Fibroblast of skin of left biceps (primary cell): ENCODE data around the gene C7orf25.

ENCODE experiments used
- DNase-seq, 2 experiments: peaks; one replicate each; pipeline ENCODE4 v3.0.0-alpha.2; 2013; ENCODE audit warnings: low read depth in 2 of 2

The C7orf25 gene

GRCh38 chr7:42911454-42912447 is at the start of gene C7orf25:
TSS of gene C7orf25 (minus strand) at chr7:42912070. CDS start at chr7:42910900, 1,170 bp downstream.
- peak; percentile 83 to 87 for DNase-seq

- no peak for DNase-seq
These were observed 49.3 kb upstream of the C7orf25 start for GRCh38 chr7:42961170-42961569.

GRCh38 chr7:42960762-42961161 is 48.9 kb upstream of the C7orf25 start:
- DNase-seq = no peak

GRCh38 chr7:42959549-42959948 is 47.7 kb upstream of the C7orf25 start:
- DNase-seq = no peak

GRCh38 chr7:42956062-42956461 is 44.2 kb upstream of the C7orf25 start:
- no peak for DNase-seq

GRCh38 chr7:42953994-42954393 is 42.1 kb upstream of the C7orf25 start:
- no peak for DNase-seq

- no peak for DNase-seq
These were observed 40.5 kb upstream of the C7orf25 start for GRCh38 chr7:42952328-42952727.

GRCh38 chr7:42950417-42950816 is 38.5 kb upstream of the C7orf25 start:
- no peak for DNase-seq

GRCh38 chr7:42947521-42947920 is 35.7 kb upstream of the C7orf25 start:
- no peak for DNase-seq

- no peak for DNase-seq
These were observed 34.7 kb upstream of the C7orf25 start for GRCh38 chr7:42946627-42946950.

- DNase-seq = no peak
These were observed 34.2 kb upstream of the C7orf25 start for GRCh38 chr7:42945821-42946626.

- DNase-seq = peak; percentile 38 to 44
These were observed 29.3 kb upstream of the C7orf25 start for GRCh38 chr7:42940985-42941847.

GRCh38 chr7:42939457-42940240 is 27.8 kb upstream of the C7orf25 start:
- no peak for DNase-seq

GRCh38 chr7:42935861-42936260 is 24.0 kb upstream of the C7orf25 start:
- DNase-seq = no peak

- no peak for DNase-seq
These were observed 22.4 kb upstream of the C7orf25 start for GRCh38 chr7:42934291-42934690.

GRCh38 chr7:42932811-42933591 is 21.1 kb upstream of the C7orf25 start:
- DNase-seq = no peak

GRCh38 chr7:42931834-42932651 is 20.2 kb upstream of the C7orf25 start, which contains the start of the genes MRPL32 and PSMA2:
TSS of gene MRPL32 (plus strand) at chr7:42932376. CDS start at chr7:42932387, 11 bp downstream.
TSS of gene PSMA2 (minus strand) at chr7:42932174. CDS start at chr7:42932158, 16 bp downstream.
- DNase-seq = peak; percentile 91 to 94

GRCh38 chr7:42931447-42931833 is 19.6 kb upstream of the C7orf25 start:
- DNase-seq = no peak

GRCh38 chr7:42930889-42931288 is 19.0 kb upstream of the C7orf25 start:
- DNase-seq = no peak
